Measurements from ENCODE around the gene TAB2. TPM values are rescaled to one million over a fixed set of nuclear protein-coding genes. Genes with fewer than 3 reads are reported as not detected.

The TAB2 gene
- total RNA-seq, 1 experiment from 2014 or later, result 56.7 TPM

DNA sequence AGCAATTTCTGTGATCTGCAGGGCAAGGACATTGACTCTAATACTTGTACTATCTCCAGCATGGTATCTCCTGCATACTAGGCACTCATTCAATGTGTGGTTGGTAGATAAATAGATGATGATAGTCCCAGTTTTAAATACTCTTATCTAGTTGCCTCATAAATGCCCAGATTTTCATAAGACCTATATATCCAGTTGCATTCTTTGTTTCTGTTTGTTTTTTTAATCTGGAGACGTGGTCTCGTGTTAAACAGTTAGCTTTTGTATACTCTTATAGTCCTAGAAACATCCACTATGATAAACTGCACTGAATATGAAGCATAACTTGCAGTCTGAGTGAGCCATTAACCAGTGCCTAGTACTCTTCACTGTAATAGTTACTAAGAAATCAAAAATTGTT is 47.0 kb downstream of the TAB2 start:
- no peak overlapping the region for H3K27ac ChIP-seq (ENCODE audit: low read depth, low read length)
- H3K27me3 ChIP-seq (ENCODE audit: insufficient read depth, low read length), result no peaks in the 10 kb centered on the region
- no peak overlapping the region for H3K4me3 ChIP-seq (replicated peaks in 1 of 2; ENCODE audit: low read depth in 1 of 2, low read length in 2 of 2)
- no peaks in the 10 kb centered on the region for H3K36me3 ChIP-seq (ENCODE audit: control insufficient read depth in 1 of 2, insufficient read depth in 2 of 2, low read length in 2 of 2)
- ATAC-seq (no peak), DNase-seq (ENCODE audit: low read depth, low spot score) (no peak)
- peaks cover 5% of the 10 kb centered on the region; the same call in 1 of the 2 replicates for H4K20me1 ChIP-seq (ENCODE audit: insufficient read depth)
- H3K4me1 ChIP-seq (ENCODE audit: control insufficient read depth in 1 of 2, insufficient read depth in 2 of 2, low read length in 2 of 2), result peaks cover 12 to 22% of the 10 kb centered on the region in 2 experiments
- no peak overlapping the region for H3K4me2 ChIP-seq (ENCODE audit: low read length)
- ChIA-PET POLR2A (no interaction called here), RAD21 (ENCODE audit: low non-redundant PET in 1 of 2, low total read pairs in 2 of 2, uncharacterized antibody in 2 of 2, unreplicated experiment in 2 of 2) (no interaction called here), CTCF (no interaction called here)
- H3K9me2 ChIP-seq (ENCODE audit: insufficient read depth), result no peaks in the 10 kb centered on the region
- TF ChIP-seq, protein P1, sequence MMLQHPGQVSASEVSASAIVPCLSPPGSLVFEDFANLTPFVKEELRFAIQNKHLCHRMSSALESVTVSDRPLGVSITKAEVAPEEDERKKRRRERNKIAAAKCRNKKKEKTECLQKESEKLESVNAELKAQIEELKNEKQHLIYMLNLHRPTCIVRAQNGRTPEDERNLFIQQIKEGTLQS (IDR thresholded peaks at IDR 0.05), result no peak
- H3K9me3 ChIP-seq (ENCODE audit: control insufficient read depth in 1 of 2, insufficient read depth in 1 of 2, low read depth in 1 of 2, low read length in 2 of 2), result no peaks in the 10 kb centered on the region
- H2AFZ ChIP-seq (ENCODE audit: low read depth, low read length, poor library complexity, severe bottlenecking), result no peak overlapping the region
- H3K9ac ChIP-seq (ENCODE audit: low read length), result no peak overlapping the region
- BruUV-seq (replicated peaks), result no TSS peak
- intact Hi-C loops (cut with micrococcal nuclease), result no loop called here
- peaks cover 95% of the 10 kb centered on the region for H3K79me2 ChIP-seq (ENCODE audit: insufficient read depth, low read length)

DNA sequence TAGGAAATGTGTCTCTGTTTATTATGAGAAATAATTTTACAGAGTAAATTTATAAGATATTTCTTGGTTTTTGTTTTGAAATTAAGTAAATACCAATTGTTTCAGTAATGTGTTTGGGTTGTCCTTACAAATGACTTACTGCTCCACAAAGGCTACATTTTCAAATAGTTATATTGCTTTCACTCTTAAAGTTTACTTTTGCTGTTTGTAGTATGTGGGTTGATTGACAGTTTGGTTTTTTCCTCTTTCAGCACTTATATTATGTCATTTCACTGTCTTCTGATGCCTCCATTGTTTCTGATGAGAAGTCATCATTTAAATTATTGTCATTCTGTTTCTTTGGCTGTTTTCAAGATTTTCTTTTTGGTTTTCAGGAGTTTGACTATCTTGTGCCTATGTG is 47.7 kb downstream of the TAB2 start:
- ATAC-seq (no peak), DNase-seq (ENCODE audit: low read depth, low spot score) (no peak)
- ChIA-PET CTCF (no interaction called here), RAD21 (ENCODE audit: low non-redundant PET in 1 of 2, low total read pairs in 2 of 2, uncharacterized antibody in 2 of 2, unreplicated experiment in 2 of 2) (no interaction called here), POLR2A (no interaction called here)
- Histone ChIP-seq H3K4me1 (ENCODE audit: control insufficient read depth in 1 of 2, insufficient read depth in 2 of 2, low read length in 2 of 2) (peaks cover 12 to 22% of the 10 kb centered on the region in 2 experiments), H3K79me2 (ENCODE audit: insufficient read depth, low read length) (peaks cover 93% of the 10 kb centered on the region), H3K9me2 (ENCODE audit: insufficient read depth) (no peaks in the 10 kb centered on the region), H3K27me3 (ENCODE audit: insufficient read depth, low read length) (no peaks in the 10 kb centered on the region), H3K4me2 (ENCODE audit: low read length) (no peak overlapping the region), H3K4me3 (replicated peaks in 1 of 2; ENCODE audit: low read depth in 1 of 2, low read length in 2 of 2) (no peak overlapping the region), H3K36me3 (ENCODE audit: control insufficient read depth in 1 of 2, insufficient read depth in 2 of 2, low read length in 2 of 2) (no peaks in the 10 kb centered on the region), H3K27ac (ENCODE audit: low read depth, low read length) (no peak overlapping the region), H4K20me1 (ENCODE audit: insufficient read depth) (peaks cover 5% of the 10 kb centered on the region; the same call in 1 of the 2 replicates), H3K9me3 (ENCODE audit: control insufficient read depth in 1 of 2, insufficient read depth in 1 of 2, low read depth in 1 of 2, low read length in 2 of 2) (no peaks in the 10 kb centered on the region), H2AFZ (ENCODE audit: low read depth, low read length, poor library complexity, severe bottlenecking) (no peak overlapping the region), H3K9ac (ENCODE audit: low read length) (no peak overlapping the region)
- intact Hi-C loops (cut with micrococcal nuclease), result no loop called here
- BruUV-seq (replicated peaks), result no TSS peak
- TF ChIP-seq, protein P2, sequence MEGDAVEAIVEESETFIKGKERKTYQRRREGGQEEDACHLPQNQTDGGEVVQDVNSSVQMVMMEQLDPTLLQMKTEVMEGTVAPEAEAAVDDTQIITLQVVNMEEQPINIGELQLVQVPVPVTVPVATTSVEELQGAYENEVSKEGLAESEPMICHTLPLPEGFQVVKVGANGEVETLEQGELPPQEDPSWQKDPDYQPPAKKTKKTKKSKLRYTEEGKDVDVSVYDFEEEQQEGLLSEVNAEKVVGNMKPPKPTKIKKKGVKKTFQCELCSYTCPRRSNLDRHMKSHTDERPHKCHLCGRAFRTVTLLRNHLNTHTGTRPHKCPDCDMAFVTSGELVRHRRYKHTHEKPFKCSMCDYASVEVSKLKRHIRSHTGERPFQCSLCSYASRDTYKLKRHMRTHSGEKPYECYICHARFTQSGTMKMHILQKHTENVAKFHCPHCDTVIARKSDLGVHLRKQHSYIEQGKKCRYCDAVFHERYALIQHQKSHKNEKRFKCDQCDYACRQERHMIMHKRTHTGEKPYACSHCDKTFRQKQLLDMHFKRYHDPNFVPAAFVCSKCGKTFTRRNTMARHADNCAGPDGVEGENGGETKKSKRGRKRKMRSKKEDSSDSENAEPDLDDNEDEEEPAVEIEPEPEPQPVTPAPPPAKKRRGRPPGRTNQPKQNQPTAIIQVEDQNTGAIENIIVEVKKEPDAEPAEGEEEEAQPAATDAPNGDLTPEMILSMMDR (IDR thresholded peaks at IDR 0.05 in 2 of 3, conservative IDR thresholded peaks at IDR 0.05 in 1 of 3; ENCODE audit: borderline replicate concordance in 1 of 3, insufficient read depth in 1 of 3, low read depth in 2 of 3, low read length in 2 of 3), result no peak
- TF ChIP-seq, protein P3, sequence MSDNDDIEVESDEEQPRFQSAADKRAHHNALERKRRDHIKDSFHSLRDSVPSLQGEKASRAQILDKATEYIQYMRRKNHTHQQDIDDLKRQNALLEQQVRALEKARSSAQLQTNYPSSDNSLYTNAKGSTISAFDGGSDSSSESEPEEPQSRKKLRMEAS (IDR thresholded peaks at IDR 0.05), result no peak
- TF ChIP-seq SRF (IDR thresholded peaks at IDR 0.05; ENCODE audit: low read depth), result no peak
- no peak for TF ChIP-seq RAD21 (IDR thresholded peaks at IDR 0.05; ENCODE audit: low read depth)
- TF ChIP-seq, protein P4, sequence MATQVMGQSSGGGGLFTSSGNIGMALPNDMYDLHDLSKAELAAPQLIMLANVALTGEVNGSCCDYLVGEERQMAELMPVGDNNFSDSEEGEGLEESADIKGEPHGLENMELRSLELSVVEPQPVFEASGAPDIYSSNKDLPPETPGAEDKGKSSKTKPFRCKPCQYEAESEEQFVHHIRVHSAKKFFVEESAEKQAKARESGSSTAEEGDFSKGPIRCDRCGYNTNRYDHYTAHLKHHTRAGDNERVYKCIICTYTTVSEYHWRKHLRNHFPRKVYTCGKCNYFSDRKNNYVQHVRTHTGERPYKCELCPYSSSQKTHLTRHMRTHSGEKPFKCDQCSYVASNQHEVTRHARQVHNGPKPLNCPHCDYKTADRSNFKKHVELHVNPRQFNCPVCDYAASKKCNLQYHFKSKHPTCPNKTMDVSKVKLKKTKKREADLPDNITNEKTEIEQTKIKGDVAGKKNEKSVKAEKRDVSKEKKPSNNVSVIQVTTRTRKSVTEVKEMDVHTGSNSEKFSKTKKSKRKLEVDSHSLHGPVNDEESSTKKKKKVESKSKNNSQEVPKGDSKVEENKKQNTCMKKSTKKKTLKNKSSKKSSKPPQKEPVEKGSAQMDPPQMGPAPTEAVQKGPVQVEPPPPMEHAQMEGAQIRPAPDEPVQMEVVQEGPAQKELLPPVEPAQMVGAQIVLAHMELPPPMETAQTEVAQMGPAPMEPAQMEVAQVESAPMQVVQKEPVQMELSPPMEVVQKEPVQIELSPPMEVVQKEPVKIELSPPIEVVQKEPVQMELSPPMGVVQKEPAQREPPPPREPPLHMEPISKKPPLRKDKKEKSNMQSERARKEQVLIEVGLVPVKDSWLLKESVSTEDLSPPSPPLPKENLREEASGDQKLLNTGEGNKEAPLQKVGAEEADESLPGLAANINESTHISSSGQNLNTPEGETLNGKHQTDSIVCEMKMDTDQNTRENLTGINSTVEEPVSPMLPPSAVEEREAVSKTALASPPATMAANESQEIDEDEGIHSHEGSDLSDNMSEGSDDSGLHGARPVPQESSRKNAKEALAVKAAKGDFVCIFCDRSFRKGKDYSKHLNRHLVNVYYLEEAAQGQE (IDR thresholded peaks at IDR 0.05; ENCODE audit: low read depth), result no peak
- TF ChIP-seq EZH2phosphoT487 (IDR thresholded peaks at IDR 0.05; ENCODE audit: borderline replicate concordance), result no peak
- TF ChIP-seq YY1 (IDR thresholded peaks at IDR 0.05; ENCODE audit: extremely low read depth, insufficient replicate concordance, low read depth, low read length), result no peak
- no peak for TF ChIP-seq EGR1 (IDR thresholded peaks at IDR 0.05; ENCODE audit: low read depth)
- no peak for TF ChIP-seq CBX3 (IDR thresholded peaks at IDR 0.05; ENCODE audit: low read depth)
- no peak for TF ChIP-seq TCF7L2 (IDR thresholded peaks at IDR 0.05; ENCODE audit: borderline replicate concordance, extremely low read depth, insufficient read depth, insufficient read length)
- TF ChIP-seq ZNF274 (IDR thresholded peaks at IDR 0.05; ENCODE audit: low read depth, low read length), result no peak
- TF ChIP-seq SP1 (IDR thresholded peaks at IDR 0.05; ENCODE audit: low read depth), result no peak
- no peak for TF ChIP-seq SIN3A (IDR thresholded peaks at IDR 0.05; ENCODE audit: low read depth)
- no peak for TF ChIP-seq ELF1 (IDR thresholded peaks at IDR 0.05; ENCODE audit: borderline replicate concordance, low read depth)
- TF ChIP-seq ZFX (IDR thresholded peaks at IDR 0.05), result no peak
- no peak for TF ChIP-seq CEBPB (IDR thresholded peaks at IDR 0.05; ENCODE audit: low read depth)

All from HCT116 (cell line).